ENCODE measurements around the gene MCOLN1. TPM values are rescaled to one million over a fixed set of nuclear protein-coding genes. Genes with fewer than 3 reads are reported as not detected.

MCOLN1 gene
- total and polyA plus RNA-seq, 2 experiments from 2014 or later: 7.2 to 16.1 TPM

GRCh38 chr19:7550987-7551761, 28.8 kb downstream of the MCOLN1 start:
- peak overlapping the region; percentile 86 for H3K27ac Mint-ChIP-seq
- Histone ChIP-seq H3K27ac (ENCODE audit: low read depth) (no peak overlapping the region), H3K4me1 (ENCODE audit: insufficient read depth) (peaks cover 3% of the 10 kb centered on the region; the same call in 1 of the 2 replicates), H3K27me3 (ENCODE audit: insufficient read depth) (no peaks in the 10 kb centered on the region), H3K4me2 (peak overlapping the region; percentile 87), H3K79me2 (replicated peaks; ENCODE audit: insufficient read depth) (no peaks in the 10 kb centered on the region), H3K36me3 (ENCODE audit: insufficient read depth) (no peaks in the 10 kb centered on the region), H3F3A (replicated peaks; ENCODE audit: low read depth) (no peaks in the 10 kb centered on the region), H4K20me1 (replicated peaks; ENCODE audit: insufficient read depth) (no peaks in the 10 kb centered on the region), H3K4me3 (peak overlapping the region; percentile 49), H2AFZ (peak overlapping the region; percentile 80; the same call in 1 of the 2 replicates), H3K9me2 (ENCODE audit: insufficient read depth) (no peaks in the 10 kb centered on the region)
- peaks cover 7% of the 10 kb centered on the region for H3K36me3 Mint-ChIP-seq (ENCODE audit: low read depth)
- peaks cover 3% of the 10 kb centered on the region; the same call in 2 of the 3 replicates for H3K4me1 Mint-ChIP-seq
- no peaks in the 10 kb centered on the region; the same call in 2 of the 3 replicates for H3K9me3 Mint-ChIP-seq
- H3K4me3 Mint-ChIP-seq: peak overlapping the region; percentile 77
- peak; percentile 100 for TF ChIP-seq ETS1 (IDR thresholded peaks at IDR 0.05)
- TF ChIP-seq CREB1 (CRISPR knock-in tag; IDR thresholded peaks at IDR 0.05; ENCODE audit: low read depth): peak; percentile 78
- no peak for TF ChIP-seq CTCF (conservative IDR thresholded peaks at IDR 0.05; ENCODE audit: low read depth in 2 of 2)
- no peak for TF ChIP-seq EZH2 (IDR thresholded peaks at IDR 0.05; ENCODE audit: low read depth, unreplicated experiment)
- TF ChIP-seq ZNF331 (CRISPR knock-in tag; IDR thresholded peaks at IDR 0.05; ENCODE audit: low read depth): peak; percentile 32; the same call in 1 of the 2 replicates
- no peak for TF ChIP-seq NANOG (IDR thresholded peaks at IDR 0.05; ENCODE audit: borderline replicate concordance)
- TF ChIP-seq STAT1 (IDR thresholded peaks at IDR 0.05; ENCODE audit: unreplicated experiment): peak; percentile 34
- TF ChIP-seq EZH2phosphoT487 (IDR thresholded peaks at IDR 0.05; ENCODE audit: unreplicated experiment): no peak
- peak; percentile 62; the same call in 1 of the 2 replicates for TF ChIP-seq ZNF114 (CRISPR knock-in tag; IDR thresholded peaks at IDR 0.05)
- TF ChIP-seq ZNF462 (CRISPR knock-in tag; IDR thresholded peaks at IDR 0.05): no peak
- TF ChIP-seq POLR2AphosphoS5 (IDR thresholded peaks at IDR 0.05; ENCODE audit: low read depth): peak; percentile 31; the same call in 1 of the 2 replicates
- peak; percentile 73 for ATAC-seq
- peak; percentile 100 for DNase-seq (ENCODE audit: low spot score)
- H3K27me3 Mint-ChIP-seq (ENCODE audit: insufficient read depth, low read depth, poor library complexity): peaks cover 7% of the 10 kb centered on the region

Measured in GM23338 (cell line).